Occipital lobe (tissue), 2 donors: ENCODE results near the gene VTCN1. TPM values are rescaled to one million over a fixed set of nuclear protein-coding genes. Genes with fewer than 3 reads are reported as not detected.
"Not testable (repeated sequence)": the region's sequence is repeated elsewhere in the genome, so short reads cannot be mapped to it uniquely, and the experiment has no call there.

ENCODE experiments used
- DNase-seq: peaks from one replicate; lab custom pipeline; 2025; lab: John Stamatoyannopoulos, UW
- total RNA-seq: library from RNA; depleted of rRNA; stranded (reverse); fragments of >200 nt; gene quantifications from one replicate; pipeline ENCODE4 v1.2.3, GENCODE V29; 2014

The VTCN1 gene
- total RNA-seq, 1 donor from 2014 or later, result 0.47 TPM

GRCh38 chr1:117124661-117125060 lies 86.1 kb downstream of the VTCN1 start:
- no peak for DNase-seq

- no peak for DNase-seq
These were observed 87.5 kb downstream of the VTCN1 start for GRCh38 chr1:117123274-117123673.

- no peak for DNase-seq
These were observed 88.2 kb downstream of the VTCN1 start for GRCh38 chr1:117122330-117123025.

GRCh38 chr1:117121589-117122329 lies 89.0 kb downstream of the VTCN1 start, which contains the start of gene TRIM45:
TRIM45 (minus strand) TSS chr1:117121749; CDS start chr1:117121201, 548 bp downstream.
- peak; percentile 97 for DNase-seq

GRCh38 chr1:117120774-117121588 lies 89.7 kb downstream of the VTCN1 start:
- no peak for DNase-seq

- DNase-seq, result not testable (repeated sequence)
These were observed 91.6 kb downstream of the VTCN1 start for GRCh38 chr1:117119144-117119543.

GRCh38 chr1:117118137-117118536 lies 92.6 kb downstream of the VTCN1 start:
- DNase-seq, result no peak

GRCh38 chr1:117117697-117118096 lies 93.0 kb downstream of the VTCN1 start:
- no peak for DNase-seq

- DNase-seq, result no peak
These were observed 94.0 kb downstream of the VTCN1 start for GRCh38 chr1:117116784-117117130.

GRCh38 chr1:117116090-117116783 lies 94.5 kb downstream of the VTCN1 start:
- no peak for DNase-seq

GRCh38 chr1:117114877-117115276 lies 95.8 kb downstream of the VTCN1 start:
- no peak for DNase-seq

GRCh38 chr1:117113199-117113598 lies 97.5 kb downstream of the VTCN1 start:
- DNase-seq, result peak; percentile 67

- no peak for DNase-seq
These were observed 98.5 kb downstream of the VTCN1 start for GRCh38 chr1:117112047-117112717.

- no peak for DNase-seq
These were observed 100.0 kb downstream of the VTCN1 start for GRCh38 chr1:117110774-117111173.

- no peak for DNase-seq
These were observed 103.4 kb downstream of the VTCN1 start for GRCh38 chr1:117107364-117107763.

- no peak for DNase-seq
These were observed 104.2 kb downstream of the VTCN1 start for GRCh38 chr1:117106478-117106877.

- no peak for DNase-seq
These were observed 105.0 kb downstream of the VTCN1 start for GRCh38 chr1:117105722-117106121.

- no peak for DNase-seq
These were observed 105.7 kb downstream of the VTCN1 start for GRCh38 chr1:117104986-117105385.

- DNase-seq, result not testable (repeated sequence)
These were observed 108.9 kb downstream of the VTCN1 start for GRCh38 chr1:117101858-117102257.

GRCh38 chr1:117101334-117101733 lies 109.4 kb downstream of the VTCN1 start:
- no peak for DNase-seq
